ENCODE data around the gene DSTN. TPM values are rescaled to one million over a fixed set of nuclear protein-coding genes. Genes with fewer than 3 reads are reported as not detected.

Gene DSTN
- total RNA-seq, 4 donors from 2014 or later: 1,820 to 3,515 (median 2,996) TPM

- peaks cover 2 to 66% (median 41%) of the 10 kb centered on the region in 3 donors for H3K4me1 ChIP-seq
- WGBS, 2 donors (ENCODE audit: low coverage in 1 of 2): 40 to 63% methylated on average over 1 to 4 of the region's 22 CpGs
- no peak overlapping the region for H3K4me3 ChIP-seq
- ATAC-seq: no peak
- no peak for TF ChIP-seq CTCF (IDR thresholded peaks at IDR 0.05)
- TF ChIP-seq POLR2AphosphoS5 (IDR thresholded peaks at IDR 0.05): no peak
- H3K36me3 ChIP-seq: peaks cover 0 to 68% of the 10 kb centered on the region in 2 donors
- H3K9me3 ChIP-seq: no peaks in the 10 kb centered on the region
- peak overlapping the region in 2 of 4 donors; percentile 85 for H3K27ac ChIP-seq
- no peaks in the 10 kb centered on the region for H3K27me3 ChIP-seq
Measured at GRCh38 chr20:17616480-17617211, 46.8 kb downstream of the DSTN start.

- 40 to 57% methylated on average over 1 to 3 of the region's 15 CpGs for WGBS, 2 donors (ENCODE audit: low coverage in 1 of 2)
- H3K4me1 ChIP-seq: peaks cover 0 to 59% (median 35%) of the 10 kb centered on the region in 3 donors
- H3K9me3 ChIP-seq: no peaks in the 10 kb centered on the region
- H3K36me3 ChIP-seq: peaks cover 0 to 75% of the 10 kb centered on the region in 2 donors
- H3K27me3 ChIP-seq: no peaks in the 10 kb centered on the region
- peak; percentile 36 for ATAC-seq
- peak overlapping the region in 2 of 4 donors; percentile 2 to 85 for H3K27ac ChIP-seq
- no peak for TF ChIP-seq POLR2AphosphoS5 (IDR thresholded peaks at IDR 0.05)
- TF ChIP-seq CTCF (IDR thresholded peaks at IDR 0.05): peak in 3 of 4 experiments; percentile 91 to 95 (median 92)
- no peak overlapping the region for H3K4me3 ChIP-seq
Measured at GRCh38 chr20:17617212-17617867, 47.5 kb downstream of the DSTN start.

GRCh38 chr20:17617868-17618672, 48.2 kb downstream of the DSTN start:
- Histone ChIP-seq H3K27me3 (no peaks in the 10 kb centered on the region), H3K4me1 (peaks cover 0 to 51% (median 28%) of the 10 kb centered on the region in 3 donors), H3K4me3 (no peak overlapping the region), H3K27ac (peak overlapping the region in 1 of 4 donors; percentile 2), H3K36me3 (peaks cover 0 to 83% of the 10 kb centered on the region in 2 donors), H3K9me3 (no peaks in the 10 kb centered on the region)
- WGBS, 2 donors (ENCODE audit: low coverage in 1 of 2): 90 to 95% methylated on average over 3 to 7 of the region's 20 CpGs
- no peak for ATAC-seq
- no peak for TF ChIP-seq EP300 (IDR thresholded peaks at IDR 0.05)
- TF ChIP-seq POLR2AphosphoS5 (IDR thresholded peaks at IDR 0.05): no peak
- TF ChIP-seq CTCF (IDR thresholded peaks at IDR 0.05): no peak
- no peak for TF ChIP-seq POLR2A (IDR thresholded peaks at IDR 0.05)

GRCh38 chr20:17618673-17619013, 48.8 kb downstream of the DSTN start:
- 95 to 100% methylated on average over 3 to 10 of the region's 10 CpGs for WGBS, 2 donors (ENCODE audit: low coverage in 1 of 2)
- Histone ChIP-seq H3K4me3 (no peak overlapping the region), H3K27me3 (no peaks in the 10 kb centered on the region), H3K4me1 (peaks cover 0 to 46% (median 25%) of the 10 kb centered on the region in 3 donors), H3K9me3 (no peaks in the 10 kb centered on the region), H3K27ac (no peak overlapping the region), H3K36me3 (peaks cover 0 to 88% of the 10 kb centered on the region in 2 donors)
- ATAC-seq: no peak
- TF ChIP-seq POLR2A (IDR thresholded peaks at IDR 0.05) (no peak), EP300 (IDR thresholded peaks at IDR 0.05) (no peak), CTCF (IDR thresholded peaks at IDR 0.05) (no peak), POLR2AphosphoS5 (IDR thresholded peaks at IDR 0.05) (no peak)

Measured in gastroesophageal sphincter (tissue), 4 donors.